ENCODE results near the gene TUBA4B.

TUBA4B gene

DNA sequence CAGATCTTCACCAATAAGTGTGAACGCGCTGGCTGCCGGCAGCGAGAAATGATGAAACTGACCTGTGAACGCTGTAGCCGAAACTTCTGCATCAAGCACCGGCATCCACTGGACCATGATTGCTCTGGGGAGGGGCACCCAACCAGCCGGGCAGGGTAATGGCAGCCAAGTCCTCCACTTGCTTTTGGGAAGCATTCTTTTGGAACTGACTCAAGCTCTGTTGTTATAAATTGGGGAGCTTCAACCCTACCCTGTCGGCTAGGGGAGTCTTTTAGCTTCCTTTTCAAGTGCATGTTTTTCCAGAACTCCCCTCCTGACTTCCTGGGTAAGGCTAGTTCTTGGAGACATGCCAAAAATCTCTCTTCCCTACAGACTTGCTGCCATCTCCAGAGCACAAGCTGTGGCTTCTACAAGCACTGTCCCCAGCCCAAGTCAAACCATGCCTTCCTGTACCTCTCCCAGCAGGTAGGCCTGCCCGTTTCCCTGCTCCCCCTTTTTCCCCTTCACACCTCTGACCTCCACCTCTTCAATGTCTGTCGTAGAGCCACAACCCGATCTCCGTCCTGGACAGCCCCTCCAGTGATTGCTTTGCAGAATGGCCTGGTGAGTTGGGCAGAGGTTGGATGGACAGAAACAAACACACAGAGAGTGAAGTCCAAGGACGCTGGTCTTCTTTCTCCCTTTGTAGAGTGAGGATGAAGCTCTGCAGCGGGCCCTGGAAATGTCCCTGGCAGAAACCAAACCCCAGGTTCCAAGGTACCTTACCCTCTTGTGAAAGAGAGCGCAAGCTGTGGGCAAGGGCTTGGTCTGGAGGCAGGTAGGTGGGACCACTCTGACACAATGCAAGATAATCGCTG lies 44.9 kb upstream of the TUBA4B start:
- no peak for DNase-seq (ENCODE audit: low read depth in 1 of 2, low spot score in 1 of 2)
- TF ChIP-seq, protein P1, sequence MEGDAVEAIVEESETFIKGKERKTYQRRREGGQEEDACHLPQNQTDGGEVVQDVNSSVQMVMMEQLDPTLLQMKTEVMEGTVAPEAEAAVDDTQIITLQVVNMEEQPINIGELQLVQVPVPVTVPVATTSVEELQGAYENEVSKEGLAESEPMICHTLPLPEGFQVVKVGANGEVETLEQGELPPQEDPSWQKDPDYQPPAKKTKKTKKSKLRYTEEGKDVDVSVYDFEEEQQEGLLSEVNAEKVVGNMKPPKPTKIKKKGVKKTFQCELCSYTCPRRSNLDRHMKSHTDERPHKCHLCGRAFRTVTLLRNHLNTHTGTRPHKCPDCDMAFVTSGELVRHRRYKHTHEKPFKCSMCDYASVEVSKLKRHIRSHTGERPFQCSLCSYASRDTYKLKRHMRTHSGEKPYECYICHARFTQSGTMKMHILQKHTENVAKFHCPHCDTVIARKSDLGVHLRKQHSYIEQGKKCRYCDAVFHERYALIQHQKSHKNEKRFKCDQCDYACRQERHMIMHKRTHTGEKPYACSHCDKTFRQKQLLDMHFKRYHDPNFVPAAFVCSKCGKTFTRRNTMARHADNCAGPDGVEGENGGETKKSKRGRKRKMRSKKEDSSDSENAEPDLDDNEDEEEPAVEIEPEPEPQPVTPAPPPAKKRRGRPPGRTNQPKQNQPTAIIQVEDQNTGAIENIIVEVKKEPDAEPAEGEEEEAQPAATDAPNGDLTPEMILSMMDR (IDR thresholded peaks at IDR 0.05; ENCODE audit: insufficient read depth, low read length): no peak
- TF ChIP-seq, protein P2, sequence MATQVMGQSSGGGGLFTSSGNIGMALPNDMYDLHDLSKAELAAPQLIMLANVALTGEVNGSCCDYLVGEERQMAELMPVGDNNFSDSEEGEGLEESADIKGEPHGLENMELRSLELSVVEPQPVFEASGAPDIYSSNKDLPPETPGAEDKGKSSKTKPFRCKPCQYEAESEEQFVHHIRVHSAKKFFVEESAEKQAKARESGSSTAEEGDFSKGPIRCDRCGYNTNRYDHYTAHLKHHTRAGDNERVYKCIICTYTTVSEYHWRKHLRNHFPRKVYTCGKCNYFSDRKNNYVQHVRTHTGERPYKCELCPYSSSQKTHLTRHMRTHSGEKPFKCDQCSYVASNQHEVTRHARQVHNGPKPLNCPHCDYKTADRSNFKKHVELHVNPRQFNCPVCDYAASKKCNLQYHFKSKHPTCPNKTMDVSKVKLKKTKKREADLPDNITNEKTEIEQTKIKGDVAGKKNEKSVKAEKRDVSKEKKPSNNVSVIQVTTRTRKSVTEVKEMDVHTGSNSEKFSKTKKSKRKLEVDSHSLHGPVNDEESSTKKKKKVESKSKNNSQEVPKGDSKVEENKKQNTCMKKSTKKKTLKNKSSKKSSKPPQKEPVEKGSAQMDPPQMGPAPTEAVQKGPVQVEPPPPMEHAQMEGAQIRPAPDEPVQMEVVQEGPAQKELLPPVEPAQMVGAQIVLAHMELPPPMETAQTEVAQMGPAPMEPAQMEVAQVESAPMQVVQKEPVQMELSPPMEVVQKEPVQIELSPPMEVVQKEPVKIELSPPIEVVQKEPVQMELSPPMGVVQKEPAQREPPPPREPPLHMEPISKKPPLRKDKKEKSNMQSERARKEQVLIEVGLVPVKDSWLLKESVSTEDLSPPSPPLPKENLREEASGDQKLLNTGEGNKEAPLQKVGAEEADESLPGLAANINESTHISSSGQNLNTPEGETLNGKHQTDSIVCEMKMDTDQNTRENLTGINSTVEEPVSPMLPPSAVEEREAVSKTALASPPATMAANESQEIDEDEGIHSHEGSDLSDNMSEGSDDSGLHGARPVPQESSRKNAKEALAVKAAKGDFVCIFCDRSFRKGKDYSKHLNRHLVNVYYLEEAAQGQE (IDR thresholded peaks at IDR 0.05; ENCODE audit: insufficient replicate concordance, low read depth): no peak

DNA sequence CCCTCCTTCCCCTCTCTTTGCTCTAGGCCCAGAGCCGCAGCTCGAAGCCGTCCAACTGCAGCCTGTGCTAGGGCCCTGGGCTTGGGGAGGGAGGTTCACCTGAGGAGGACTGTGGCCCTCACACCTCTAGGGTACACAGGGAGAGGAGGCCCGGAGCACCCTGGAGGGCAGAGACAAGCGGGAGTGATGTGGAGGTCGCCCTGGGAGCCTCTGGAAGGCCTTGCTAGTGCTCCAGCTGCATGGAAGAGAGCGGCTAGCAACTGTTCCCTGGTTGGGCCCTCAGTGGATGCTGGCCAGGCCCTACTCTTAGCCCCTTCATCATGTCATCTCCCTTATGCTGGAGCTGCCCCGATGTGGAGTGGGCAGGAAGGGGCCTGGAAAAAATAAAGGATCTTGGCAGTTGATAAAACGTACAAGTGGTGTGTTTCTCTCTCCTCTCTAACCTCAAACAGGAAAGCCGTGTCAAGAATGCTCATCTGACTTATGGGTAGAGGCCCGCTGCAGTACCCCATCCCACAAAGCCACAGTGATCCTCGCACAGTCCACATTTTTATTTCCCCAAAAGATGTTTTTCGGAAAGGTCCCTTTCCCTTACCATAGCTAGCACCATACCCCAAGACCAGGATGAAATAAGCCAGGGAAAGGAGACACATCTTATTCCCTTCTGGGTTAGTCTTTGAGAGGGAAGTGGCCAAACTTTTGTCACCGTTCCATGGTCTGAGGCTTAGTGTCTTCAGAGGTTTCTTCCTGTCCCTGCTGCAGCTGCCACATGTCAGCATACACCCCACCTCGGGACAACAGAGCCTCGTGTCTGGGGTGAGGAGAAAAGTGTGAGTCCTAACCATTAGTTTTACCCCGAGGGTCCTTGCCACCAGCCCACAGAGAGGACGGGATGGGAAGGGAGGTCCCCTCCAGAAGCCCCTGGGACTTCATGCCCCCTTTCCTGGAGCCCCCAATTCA lies 43.5 kb upstream of the TUBA4B start:
- peak in 1 of 2 experiments; percentile 68 for DNase-seq (ENCODE audit: low read depth in 1 of 2, low spot score in 1 of 2)
- peak overlapping the region; percentile 57 for H3K27ac ChIP-seq (replicated peaks)
- H3K4me3 ChIP-seq (replicated peaks; ENCODE audit: insufficient read depth, low read length): no peak overlapping the region
- H3K27me3 ChIP-seq (ENCODE audit: insufficient read depth, poor library complexity, severe bottlenecking): no peaks in the 10 kb centered on the region
- TF ChIP-seq POLR2AphosphoS5 (IDR thresholded peaks at IDR 0.05; ENCODE audit: low read depth): 0 out of 2 replicates have a peak, but pooled peaks have one; percentile 14
- TF ChIP-seq GABPA (IDR thresholded peaks at IDR 0.05; ENCODE audit: low read depth): no peak
- TF ChIP-seq, protein P1 (IDR thresholded peaks at IDR 0.05; ENCODE audit: insufficient read depth, low read length): no peak
- TF ChIP-seq SPI1 (IDR thresholded peaks at IDR 0.05; ENCODE audit: borderline replicate concordance, low read depth): peak; percentile 39; the same call in 1 of the 2 replicates
- TF ChIP-seq, protein P2 (IDR thresholded peaks at IDR 0.05; ENCODE audit: insufficient replicate concordance, low read depth): no peak

More for the DNA sequence above, 44.9 kb upstream of the TUBA4B start:
- Histone ChIP-seq H3K27me3 (ENCODE audit: insufficient read depth, poor library complexity, severe bottlenecking) (no peaks in the 10 kb centered on the region), H3K4me3 (replicated peaks; ENCODE audit: insufficient read depth, low read length) (no peak overlapping the region), H3K27ac (replicated peaks) (no peak overlapping the region)

DNA sequence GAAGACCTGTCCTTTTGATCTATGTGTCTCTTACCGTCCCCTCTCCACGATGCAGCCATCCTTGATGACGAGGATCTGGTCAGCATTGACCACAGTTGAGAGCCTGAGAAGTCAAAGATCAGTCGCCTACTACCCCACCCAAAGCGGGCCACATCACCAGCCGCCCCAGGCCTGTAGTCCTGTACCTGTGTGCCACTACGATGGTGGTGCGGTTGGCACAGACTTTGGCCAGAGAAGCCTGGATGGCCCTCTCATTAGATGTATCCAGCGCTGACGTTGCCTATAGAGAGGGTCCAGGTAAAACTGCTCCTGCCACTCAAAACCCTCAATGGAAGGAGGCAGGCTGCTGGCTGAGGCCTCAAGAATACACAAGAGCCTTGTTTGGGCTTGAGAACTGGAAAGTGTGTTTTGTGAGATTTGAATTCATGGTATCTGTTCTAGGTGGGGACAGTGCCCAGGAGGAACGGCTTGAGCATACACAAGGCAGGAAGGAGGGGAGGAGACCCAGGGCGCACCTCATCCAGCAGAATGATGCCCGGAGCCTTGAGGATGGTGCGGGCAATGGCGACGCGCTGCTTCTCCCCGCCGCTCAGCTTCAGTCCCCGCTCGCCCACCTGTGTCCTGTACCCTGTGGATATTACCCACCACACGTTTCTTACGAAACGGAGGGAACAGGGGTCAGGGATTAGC lies 42.7 kb upstream of the TUBA4B start:
- no peak overlapping the region for H3K4me3 ChIP-seq (replicated peaks; ENCODE audit: insufficient read depth, low read length)
- H3K27me3 ChIP-seq (ENCODE audit: insufficient read depth, poor library complexity, severe bottlenecking): no peaks in the 10 kb centered on the region
- no peak for DNase-seq (ENCODE audit: low read depth in 1 of 2, low spot score in 1 of 2)
- TF ChIP-seq GABPA (IDR thresholded peaks at IDR 0.05; ENCODE audit: low read depth): no peak
- TF ChIP-seq, protein P1 (IDR thresholded peaks at IDR 0.05; ENCODE audit: insufficient read depth, low read length): no peak
- TF ChIP-seq, protein P2 (IDR thresholded peaks at IDR 0.05; ENCODE audit: insufficient replicate concordance, low read depth): no peak
- no peak for TF ChIP-seq POLR2AphosphoS5 (IDR thresholded peaks at IDR 0.05; ENCODE audit: low read depth)
- TF ChIP-seq SPI1 (IDR thresholded peaks at IDR 0.05; ENCODE audit: borderline replicate concordance, low read depth): no peak
- peak overlapping the region; percentile 57 for H3K27ac ChIP-seq (replicated peaks)
